Measurements from ENCODE around the gene OOEP. TPM values are rescaled to one million over a fixed set of nuclear protein-coding genes. Genes with fewer than 3 reads are reported as not detected.
"Not testable (repeated sequence)": the region's sequence is repeated elsewhere in the genome, so short reads cannot be mapped to it uniquely, and the experiment has no call there.

OOEP gene
- total RNA-seq, 1 donor from 2014 or later: not detected

GRCh38 chr6:73389854-73390253 lies 20.2 kb upstream of the OOEP start:
- peaks cover 8% of the 10 kb centered on the region for H3K4me1 Mint-ChIP-seq (ENCODE audit: unreplicated experiment)
- no peaks in the 10 kb centered on the region for H3K36me3 Mint-ChIP-seq (ENCODE audit: low read depth, unreplicated experiment)
- TF ChIP-seq CTCF (IDR thresholded peaks at IDR 0.05; ENCODE audit: unreplicated experiment): no peak
- H3K27ac Mint-ChIP-seq (ENCODE audit: unreplicated experiment): no peak overlapping the region
- no peaks in the 10 kb centered on the region for H3K27me3 Mint-ChIP-seq (ENCODE audit: unreplicated experiment)
- no peak for DNase-seq (ENCODE audit: low spot score)
- no peaks in the 10 kb centered on the region for H3K9me3 Mint-ChIP-seq (ENCODE audit: unreplicated experiment)
- no peak overlapping the region for H3K4me3 Mint-ChIP-seq (ENCODE audit: unreplicated experiment)

DNA sequence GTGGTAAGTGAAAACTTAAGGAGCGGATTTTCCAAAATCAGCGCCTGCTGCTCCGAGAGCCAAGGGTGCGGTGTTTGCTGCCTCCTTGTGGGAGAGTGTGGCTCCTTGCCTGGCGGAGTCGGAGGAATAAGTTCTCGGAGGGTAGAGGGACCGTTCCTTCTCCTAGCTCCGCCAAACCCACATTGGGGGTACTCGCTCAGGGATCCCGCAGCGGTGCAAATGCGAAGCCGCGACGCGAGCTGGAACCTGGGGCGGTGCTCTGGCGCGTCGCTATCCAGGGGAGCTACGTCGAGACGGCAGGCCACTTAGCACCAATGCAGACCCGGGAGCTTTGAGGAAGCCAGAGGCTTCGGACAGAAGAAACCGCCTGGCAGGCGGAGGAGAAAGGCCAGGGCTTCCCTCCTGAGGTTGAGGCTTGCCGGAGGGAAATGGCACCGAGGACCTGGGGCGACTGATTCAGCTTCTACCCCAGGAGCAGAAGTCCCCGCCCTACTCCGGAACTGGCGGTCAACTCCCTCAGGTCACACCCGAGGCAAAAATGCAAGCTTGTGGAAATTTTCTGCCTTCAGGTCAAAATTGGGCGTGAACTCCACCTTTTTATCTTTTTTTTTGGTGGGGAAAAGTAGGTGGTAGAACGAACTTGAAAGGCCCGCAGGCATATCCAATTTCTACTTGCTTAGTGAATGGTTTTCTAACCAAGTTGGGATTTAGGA lies 19.3 kb upstream of the OOEP start:
- no peaks in the 10 kb centered on the region for H3K9me3 Mint-ChIP-seq (ENCODE audit: unreplicated experiment)
- DNase-seq (ENCODE audit: low spot score): peak; percentile 73
- peak overlapping the region; percentile 77 for H3K4me3 Mint-ChIP-seq (ENCODE audit: unreplicated experiment)
- no peaks in the 10 kb centered on the region for H3K36me3 Mint-ChIP-seq (ENCODE audit: low read depth, unreplicated experiment)
- no peaks in the 10 kb centered on the region for H3K27me3 Mint-ChIP-seq (ENCODE audit: unreplicated experiment)
- H3K27ac Mint-ChIP-seq (ENCODE audit: unreplicated experiment): no peak overlapping the region
- peak; percentile 18 for TF ChIP-seq CTCF (IDR thresholded peaks at IDR 0.05; ENCODE audit: unreplicated experiment)
- peaks cover 8% of the 10 kb centered on the region for H3K4me1 Mint-ChIP-seq (ENCODE audit: unreplicated experiment)

GRCh38 chr6:73388433-73388799 lies 18.7 kb upstream of the OOEP start:
- no peak overlapping the region for H3K27ac Mint-ChIP-seq (ENCODE audit: unreplicated experiment)
- H3K27me3 Mint-ChIP-seq (ENCODE audit: unreplicated experiment): no peaks in the 10 kb centered on the region
- TF ChIP-seq CTCF (IDR thresholded peaks at IDR 0.05; ENCODE audit: unreplicated experiment): no peak
- no peaks in the 10 kb centered on the region for H3K36me3 Mint-ChIP-seq (ENCODE audit: low read depth, unreplicated experiment)
- H3K4me1 Mint-ChIP-seq (ENCODE audit: unreplicated experiment): peaks cover 8% of the 10 kb centered on the region
- no peaks in the 10 kb centered on the region for H3K9me3 Mint-ChIP-seq (ENCODE audit: unreplicated experiment)
- DNase-seq (ENCODE audit: low spot score): no peak
- peak overlapping the region; percentile 77 for H3K4me3 Mint-ChIP-seq (ENCODE audit: unreplicated experiment)

- H3K27ac Mint-ChIP-seq (ENCODE audit: unreplicated experiment): no peak overlapping the region
- DNase-seq (ENCODE audit: low spot score): no peak
- no peak for TF ChIP-seq CTCF (IDR thresholded peaks at IDR 0.05; ENCODE audit: unreplicated experiment)
- H3K9me3 Mint-ChIP-seq (ENCODE audit: unreplicated experiment): no peaks in the 10 kb centered on the region
- no peaks in the 10 kb centered on the region for H3K27me3 Mint-ChIP-seq (ENCODE audit: unreplicated experiment)
- H3K36me3 Mint-ChIP-seq (ENCODE audit: low read depth, unreplicated experiment): no peaks in the 10 kb centered on the region
- no peaks in the 10 kb centered on the region for H3K4me1 Mint-ChIP-seq (ENCODE audit: unreplicated experiment)
- H3K4me3 Mint-ChIP-seq (ENCODE audit: unreplicated experiment): no peak overlapping the region
Observed at GRCh38 chr6:73382462-73383113, 12.9 kb upstream of the OOEP start.

- not testable (repeated sequence) for H3K36me3 Mint-ChIP-seq (ENCODE audit: low read depth, unreplicated experiment); DNase-seq (ENCODE audit: low spot score); H3K4me3 Mint-ChIP-seq (ENCODE audit: unreplicated experiment); H3K9me3 Mint-ChIP-seq (ENCODE audit: unreplicated experiment); H3K4me1 Mint-ChIP-seq (ENCODE audit: unreplicated experiment); H3K27ac Mint-ChIP-seq (ENCODE audit: unreplicated experiment); H3K27me3 Mint-ChIP-seq (ENCODE audit: unreplicated experiment)
Observed at GRCh38 chr6:73381531-73381930, 11.8 kb upstream of the OOEP start.

Data from endothelial cell (in vitro differentiated cells).